Measurements from ENCODE around the gene RIMS3.

The RIMS3 gene

DNA sequence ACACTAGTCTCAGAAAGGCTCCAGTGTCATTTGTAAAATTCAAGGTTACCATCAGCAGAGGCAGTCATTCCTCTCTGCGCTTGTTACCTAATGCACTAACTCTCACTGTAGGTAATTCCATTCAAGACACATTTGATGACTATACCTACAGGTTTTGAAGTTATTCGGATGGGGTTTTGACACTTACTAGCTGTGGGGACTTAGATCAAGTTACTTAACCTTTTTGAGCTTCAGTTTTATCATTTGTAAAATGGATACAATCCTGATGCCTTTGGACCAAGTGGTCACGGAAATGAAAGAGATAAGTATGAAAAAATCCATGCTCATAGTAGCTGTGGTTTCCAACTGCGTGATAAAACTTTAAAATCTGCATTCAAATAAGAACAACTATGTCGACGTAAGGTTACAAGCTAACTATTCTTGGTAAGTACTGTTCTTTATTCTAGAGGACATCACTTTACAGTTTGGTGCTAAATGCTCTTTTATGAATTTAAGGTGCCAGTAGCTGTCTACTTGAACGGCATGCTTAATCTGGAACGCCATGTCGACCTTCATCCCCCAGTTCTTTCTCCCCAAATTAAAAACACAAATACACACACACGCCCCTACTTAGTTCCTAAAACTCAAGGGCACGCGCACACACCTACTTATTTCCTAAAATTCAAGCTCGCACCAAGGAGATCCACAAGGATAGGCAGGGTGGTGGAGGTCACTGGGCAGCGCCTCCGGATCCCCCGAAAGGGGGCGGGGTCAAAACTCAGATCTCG, 25.5 kb upstream of the RIMS3 start:
- no peak for DNase-seq

DNA sequence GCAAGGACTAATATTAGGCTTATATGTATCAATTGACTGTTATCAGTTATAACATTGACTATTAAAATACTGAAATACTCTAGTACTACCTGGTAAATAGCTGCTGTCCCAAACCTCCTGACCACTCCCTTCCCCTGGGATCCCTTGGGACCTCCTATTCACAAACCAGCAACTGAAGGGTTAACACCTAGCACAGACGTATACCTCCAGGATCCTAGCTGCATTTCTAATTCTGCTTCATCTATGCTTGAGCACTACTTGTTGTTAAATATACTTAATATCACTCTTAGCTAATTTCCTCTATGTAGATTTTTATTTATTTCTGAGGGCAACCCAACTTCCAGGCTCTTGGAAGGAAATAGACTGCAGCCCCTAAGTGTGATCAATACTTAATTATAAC, 24.3 kb upstream of the RIMS3 start:
- DNase-seq = no peak

DNA sequence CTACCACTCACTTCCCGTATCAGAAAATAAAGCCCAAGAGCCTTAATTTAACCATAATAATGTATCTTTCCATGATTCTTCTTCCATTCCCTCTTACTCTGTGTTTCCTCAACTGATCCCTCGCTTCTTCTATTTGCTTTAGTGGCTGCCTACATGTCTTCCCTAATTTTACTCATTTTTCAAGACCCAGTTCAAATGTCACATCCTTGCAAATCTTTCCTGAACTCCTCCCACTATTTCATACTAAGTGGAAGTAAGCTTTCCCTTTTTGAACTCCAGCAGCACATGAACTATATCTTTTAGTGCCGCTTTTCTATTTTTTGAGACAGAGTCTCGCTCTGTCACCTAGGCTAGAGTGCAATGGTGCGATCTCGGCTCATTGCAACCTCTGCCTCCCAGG, 22.2 kb upstream of the RIMS3 start:
- DNase-seq = no peak

DNA sequence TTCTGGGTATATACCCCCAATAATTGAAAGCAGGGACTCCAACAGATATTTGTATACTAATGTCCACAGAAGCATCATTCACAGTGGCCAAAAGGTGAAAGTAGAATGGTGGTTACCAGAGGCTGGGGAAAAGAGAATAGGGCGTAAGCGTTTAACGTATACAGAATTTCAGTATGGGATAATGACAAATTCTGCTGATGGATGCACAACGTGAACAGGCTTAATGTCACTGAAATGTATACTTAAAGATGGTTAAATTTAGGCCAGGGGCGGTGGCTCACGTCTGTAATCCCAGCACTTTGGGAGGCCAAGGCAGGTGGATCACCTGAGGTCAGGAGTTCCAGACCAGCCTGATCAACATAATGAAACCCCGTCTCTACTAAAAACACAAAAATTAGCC, 21.6 kb upstream of the RIMS3 start:
- DNase-seq = no peak

DNA sequence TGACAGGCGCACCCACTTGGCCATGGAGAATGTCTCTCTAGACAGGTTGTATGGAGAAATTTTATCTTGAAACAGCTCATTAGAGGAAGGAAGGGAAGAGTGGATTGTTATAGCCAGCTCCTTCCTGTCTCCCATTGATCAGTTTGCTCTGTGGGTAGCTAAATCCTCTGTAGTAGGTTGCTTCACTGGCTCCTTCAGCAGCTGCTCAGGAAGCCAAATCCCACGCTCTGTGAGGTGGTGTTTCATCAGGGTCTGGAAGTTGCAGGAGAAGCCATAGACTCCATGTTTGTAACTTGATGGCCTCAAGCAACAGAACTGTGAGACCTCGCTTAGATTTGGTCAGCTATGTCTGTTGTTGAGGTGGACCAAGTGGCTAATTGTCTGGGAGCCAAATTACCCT, 19.2 kb upstream of the RIMS3 start:
- DNase-seq = no peak

DNA sequence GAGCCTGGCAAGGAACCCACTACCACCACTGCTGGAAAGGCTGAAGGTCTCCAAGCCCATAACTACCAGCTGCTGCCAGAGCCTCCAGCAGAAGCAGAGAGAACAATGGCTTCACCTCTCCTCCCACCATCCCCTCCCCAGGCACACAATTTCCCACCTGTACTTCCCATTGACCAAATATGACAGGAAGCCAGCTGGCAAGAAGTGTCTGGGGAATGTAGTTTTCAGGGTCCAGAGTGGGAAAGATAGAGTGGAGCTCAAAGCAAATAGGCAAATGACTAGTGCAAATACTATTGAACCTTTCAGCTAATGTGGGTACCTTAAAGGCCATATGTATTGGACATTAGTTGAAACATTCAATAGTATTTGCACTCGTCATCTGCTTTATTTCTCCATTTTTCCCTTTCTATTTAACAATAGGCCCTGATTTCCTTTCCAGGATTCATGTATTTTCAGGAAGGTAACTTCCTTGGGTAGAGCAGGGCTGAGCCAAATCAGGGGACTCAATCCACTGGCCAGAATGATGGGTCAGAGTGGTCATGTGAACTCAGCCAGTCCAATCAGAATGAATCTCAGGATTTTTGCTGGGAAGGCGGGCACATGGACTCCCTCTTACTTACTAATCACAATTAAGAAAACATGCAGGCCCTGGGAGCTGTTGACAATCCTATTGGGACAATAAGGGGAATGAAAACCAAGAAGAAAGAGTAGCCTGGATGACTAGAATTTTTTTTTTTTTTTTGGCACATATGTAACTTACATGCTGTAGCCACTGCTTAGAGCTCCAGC, 13.9 kb upstream of the RIMS3 start:
- DNase-seq = no peak

DNA sequence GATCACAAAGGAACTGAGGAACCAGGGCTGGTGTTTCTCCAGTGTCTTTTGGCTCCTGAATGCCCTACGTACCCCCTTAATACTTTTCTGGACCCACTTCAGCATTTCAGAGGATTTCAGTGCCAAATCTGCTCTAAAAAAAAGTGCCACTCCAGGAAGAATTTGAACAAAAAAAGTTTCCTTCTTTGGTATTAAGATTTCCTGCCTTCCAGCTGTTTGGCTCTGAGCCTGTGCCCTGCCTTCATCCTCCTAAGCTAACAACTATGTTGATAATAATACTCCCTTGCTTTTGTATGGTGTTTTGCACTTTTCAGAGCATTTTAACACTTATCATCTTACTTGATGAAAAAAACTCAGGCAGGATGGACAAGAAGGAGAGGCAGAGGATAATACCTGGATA, 11.0 kb upstream of the RIMS3 start:
- no peak for DNase-seq

DNA sequence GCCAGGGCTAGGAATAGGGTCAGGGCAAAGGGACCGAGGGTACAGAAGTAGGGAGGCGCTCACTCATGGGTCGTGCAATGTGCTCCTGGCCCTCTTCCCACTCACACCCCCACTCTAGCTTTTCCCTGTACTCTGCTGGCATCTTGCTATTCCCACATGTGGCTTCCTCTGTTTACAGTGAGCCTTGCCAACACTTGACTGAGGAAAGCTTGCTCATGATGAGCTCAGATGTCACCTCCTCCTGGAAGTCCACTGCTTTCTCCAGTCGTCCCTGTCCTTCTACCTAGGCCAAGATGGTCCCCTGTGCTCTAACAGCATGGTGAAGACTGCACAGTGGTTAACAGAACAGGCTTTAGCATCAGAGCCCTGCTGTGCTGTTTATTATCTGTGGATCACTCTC, 8.0 kb upstream of the RIMS3 start:
- no peak for DNase-seq

DNA sequence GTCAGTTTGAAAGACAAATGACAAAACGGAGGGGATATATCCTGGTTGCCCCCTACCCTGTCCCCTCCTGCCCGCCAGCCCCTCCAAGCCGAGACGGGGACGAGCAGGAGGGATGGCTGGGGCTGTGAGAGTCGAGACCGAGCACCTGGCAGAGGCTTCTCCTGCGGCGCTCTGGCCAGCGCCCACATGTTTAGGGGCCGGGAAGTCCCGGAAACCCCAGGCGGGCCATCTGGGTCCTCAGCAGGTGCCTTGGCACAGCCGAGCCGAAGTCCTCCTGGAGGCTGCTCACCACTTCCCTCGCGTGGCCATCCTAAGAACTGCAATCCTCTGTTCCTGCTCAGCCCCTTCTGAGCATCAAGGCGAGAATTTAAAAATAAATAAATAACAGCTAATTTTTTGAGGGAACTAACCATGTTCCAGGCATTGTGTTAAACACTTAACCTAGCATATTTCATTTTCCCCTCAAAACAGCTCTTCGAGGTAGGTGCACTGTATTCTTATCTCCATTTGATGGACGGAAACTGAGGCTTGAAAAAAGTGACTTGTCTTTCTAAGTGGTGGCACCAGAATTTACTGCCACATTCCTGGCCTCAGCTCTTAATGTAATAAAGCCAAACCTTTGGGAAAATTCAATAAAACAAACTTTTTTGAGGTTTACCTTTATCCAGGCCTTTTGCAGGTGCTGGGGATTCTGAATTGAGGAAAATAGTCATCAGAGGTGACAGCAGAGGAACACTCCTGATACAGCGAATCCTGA, 3.5 kb upstream of the RIMS3 start:
- DNase-seq = no peak

DNA sequence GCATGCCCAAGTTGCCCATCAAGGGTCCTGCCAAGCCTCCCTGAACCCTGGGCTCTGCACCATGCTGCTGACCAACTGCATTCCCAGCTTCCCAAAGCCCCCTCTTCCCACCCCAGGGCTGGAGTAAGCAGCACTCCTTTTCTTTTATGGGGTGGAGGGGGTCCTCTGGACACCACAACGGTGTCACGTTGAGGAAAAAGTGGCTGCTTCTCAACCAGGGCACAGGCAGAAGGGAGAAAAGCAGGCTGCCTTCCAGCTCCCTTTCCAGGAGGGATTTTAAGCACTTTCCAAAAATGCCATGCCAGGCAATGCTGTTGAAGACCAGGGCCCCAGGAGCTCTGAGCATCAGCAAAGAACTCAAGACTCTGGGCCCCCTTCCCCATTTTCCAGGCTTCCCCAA, 691 bp downstream of the RIMS3 start:
- DNase-seq = no peak

DNA sequence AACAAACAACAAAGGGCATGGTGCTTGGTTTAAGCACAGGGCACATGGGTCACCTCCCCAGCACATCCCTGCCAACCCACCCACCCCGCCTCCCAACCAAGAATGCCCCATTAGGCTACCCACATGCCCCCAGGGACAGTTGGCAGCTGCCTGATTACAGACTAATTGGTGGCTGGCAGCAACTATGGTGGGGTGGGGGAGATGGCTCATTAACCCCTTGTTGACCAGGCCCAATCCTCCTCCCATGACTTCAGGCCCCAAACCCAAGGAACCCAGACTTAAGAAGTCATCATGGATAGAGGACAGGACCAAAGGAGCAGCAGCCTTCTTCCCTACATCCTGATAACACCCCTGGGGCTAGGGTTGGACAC, 1.3 kb downstream of the RIMS3 start:
- no peak for DNase-seq

DNA sequence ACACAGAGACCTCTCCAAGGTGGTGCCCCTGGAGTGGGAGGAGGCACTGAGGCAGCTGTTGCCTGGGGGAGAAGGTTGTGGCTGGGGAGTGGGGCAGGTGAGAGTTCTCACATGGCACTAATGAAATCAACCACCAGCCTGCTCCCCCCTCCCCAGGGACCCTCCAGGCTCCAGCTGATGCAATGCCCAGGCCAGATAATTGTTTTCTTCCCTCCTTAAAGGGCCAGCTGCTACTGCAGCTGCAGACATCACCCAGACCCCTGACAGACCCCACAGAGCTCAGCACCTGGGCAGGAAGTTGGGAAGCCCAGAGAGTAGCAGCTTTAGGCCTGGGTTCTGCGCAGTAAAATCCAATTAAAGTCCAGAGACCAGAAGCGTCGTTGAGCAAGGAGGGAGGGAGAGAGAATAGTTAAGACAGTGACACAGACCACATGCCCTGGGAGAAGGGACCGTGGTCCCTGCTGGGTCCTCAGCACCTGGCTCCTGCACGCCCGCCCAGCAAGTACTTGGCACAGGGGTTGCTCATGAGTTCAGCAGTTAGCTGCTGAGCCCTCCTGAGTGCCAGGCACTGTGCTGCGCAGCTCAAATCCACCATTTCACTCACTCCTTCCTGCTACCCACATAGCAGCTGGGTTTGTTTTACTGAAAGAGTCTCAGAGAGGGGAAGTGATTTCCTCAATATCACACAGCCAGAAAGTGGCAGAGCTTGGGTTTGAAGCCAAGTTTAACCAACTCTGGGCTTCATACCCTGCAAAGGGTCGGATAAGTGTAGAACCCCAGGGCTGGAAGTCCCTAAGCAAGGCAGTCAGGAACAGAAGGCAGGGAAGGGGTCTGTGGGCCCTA, 1.9 kb downstream of the RIMS3 start:
- DNase-seq = no peak

DNA sequence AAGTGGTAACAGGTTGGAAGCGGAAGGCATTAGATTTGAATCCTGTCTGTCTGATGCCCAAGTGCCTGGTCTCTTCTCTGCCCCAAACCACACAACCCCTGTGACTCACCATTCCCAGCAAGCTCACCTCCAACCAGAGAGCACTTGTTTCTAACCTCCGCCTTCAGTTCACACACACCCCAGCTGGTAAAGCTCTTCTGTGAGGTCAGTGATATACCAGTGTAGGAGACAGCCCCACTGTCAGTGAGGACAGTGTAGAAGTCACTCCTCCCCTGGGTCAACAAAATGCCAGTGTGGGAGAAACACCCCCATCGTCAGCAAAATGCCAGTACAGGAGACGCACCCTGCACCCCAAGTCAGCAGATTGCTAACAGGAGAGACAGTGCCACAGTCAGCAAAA, 2.6 kb downstream of the RIMS3 start:
- DNase-seq = no peak

DNA sequence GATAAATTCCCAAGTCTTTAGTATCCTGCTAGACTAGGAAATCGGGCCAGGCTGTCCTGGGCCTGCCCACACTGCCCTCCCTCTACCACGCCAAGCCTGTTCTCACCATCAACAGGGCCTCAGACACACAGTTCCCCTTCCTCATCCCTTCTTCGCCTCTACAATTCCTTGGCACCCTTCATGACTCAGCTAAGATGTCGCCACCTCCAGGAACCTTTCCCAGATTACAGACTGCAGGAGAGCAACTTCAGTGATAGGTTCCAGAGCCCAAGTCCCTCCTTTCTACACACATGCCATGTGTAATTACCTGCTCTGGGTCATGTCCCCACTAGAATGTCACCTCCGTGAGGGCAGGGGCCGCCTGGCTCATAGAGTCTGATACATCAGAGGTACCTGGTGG, 3.3 kb downstream of the RIMS3 start:
- no peak for DNase-seq

DNA sequence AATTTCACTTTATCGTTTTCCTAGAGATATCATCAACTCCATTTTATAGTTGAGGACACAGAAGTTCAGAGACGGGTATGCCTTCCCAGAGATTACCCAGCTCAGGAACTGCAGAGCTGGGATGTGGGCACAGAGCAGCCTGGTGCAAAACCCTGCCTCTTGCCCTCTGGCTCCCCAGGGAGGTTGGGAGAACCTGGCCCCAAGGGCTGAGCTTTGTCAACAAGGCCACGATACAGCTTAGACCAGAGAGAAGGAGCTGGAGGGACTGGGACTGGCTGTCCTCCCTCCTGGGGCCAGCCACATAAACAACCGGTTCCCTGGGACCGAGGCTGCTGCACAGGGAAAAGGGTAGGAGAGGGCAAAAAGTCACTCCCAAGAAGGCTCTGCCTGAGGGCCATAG, 3.8 kb downstream of the RIMS3 start:
- DNase-seq = no peak

DNA sequence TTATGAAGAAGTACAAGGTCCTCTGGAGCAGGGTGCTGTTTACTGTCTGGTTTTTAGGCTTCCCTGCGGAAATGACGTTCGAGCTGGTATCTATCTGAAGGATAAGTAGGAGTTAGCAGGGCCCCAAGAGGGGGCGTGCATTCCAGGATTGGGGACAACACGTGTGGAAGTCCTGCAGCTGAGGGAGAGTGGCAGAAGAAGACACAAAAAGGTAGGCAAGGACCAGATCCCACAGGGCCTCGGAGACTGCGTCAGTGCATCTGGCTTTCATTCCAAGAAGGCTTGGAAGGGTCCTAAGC, 5.9 kb downstream of the RIMS3 start:
- no peak for DNase-seq

DNA sequence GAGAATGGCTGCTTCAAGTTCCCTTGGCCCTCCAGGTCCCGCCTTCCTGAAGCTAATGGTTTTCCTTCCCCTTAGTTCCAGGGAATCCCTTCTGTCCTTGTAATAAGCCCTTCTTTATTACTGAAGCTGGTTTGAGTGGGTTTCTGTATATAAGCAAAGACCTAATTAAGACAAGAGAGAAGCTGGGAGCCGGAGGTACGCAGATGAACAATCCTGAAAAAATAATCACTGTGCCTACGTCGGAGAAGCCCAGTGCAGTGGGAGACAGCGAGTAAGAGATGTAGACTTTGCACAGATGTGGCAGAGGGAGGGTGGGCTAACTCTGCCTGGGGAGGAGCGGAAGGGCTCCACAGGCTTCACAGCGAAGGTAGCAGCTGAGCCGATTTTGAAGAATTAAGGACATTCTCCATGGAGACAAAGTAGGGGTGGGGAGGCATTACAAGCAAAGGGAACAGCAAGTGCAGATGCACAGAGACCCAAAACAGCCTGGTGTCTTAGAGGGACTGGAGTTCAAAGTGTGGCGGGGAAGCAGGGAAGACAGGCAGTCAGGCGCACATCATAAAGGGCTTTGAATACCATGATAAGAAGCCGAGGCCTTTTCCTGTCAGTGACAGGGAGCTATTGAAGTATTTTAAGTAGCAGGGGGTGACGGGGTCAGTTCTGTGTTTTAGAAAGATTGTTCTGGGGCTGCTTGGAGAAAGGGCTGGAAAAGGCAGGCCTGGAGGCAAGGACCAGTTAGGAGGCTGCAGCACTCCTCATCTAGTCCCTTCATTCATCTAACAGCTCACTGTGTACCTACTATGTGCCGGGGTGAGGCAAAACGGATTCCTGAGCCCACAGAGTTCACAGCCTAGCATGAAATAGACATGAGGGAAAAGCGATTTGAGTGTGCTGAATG, 6.5 kb downstream of the RIMS3 start:
- DNase-seq = no peak

DNA sequence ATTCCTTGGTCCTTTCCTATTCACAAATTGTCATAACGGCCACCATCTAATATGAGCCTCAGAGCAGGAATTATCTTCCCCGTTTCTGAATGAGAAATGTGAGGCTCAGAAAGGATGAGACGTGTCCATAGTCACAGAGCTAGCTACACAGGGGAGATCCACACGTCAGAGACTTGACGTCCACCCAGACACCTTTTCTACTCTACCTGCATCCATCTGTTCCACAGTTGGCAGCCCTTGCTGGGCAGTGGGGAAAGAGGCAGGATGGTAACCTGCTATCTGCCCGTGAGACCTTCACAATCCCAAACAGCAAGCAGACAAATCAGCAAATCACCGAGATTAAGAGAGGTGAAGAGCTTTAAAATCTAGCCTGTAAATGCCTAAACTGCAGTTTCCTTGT, 8.4 kb downstream of the RIMS3 start:
- DNase-seq = no peak

DNA sequence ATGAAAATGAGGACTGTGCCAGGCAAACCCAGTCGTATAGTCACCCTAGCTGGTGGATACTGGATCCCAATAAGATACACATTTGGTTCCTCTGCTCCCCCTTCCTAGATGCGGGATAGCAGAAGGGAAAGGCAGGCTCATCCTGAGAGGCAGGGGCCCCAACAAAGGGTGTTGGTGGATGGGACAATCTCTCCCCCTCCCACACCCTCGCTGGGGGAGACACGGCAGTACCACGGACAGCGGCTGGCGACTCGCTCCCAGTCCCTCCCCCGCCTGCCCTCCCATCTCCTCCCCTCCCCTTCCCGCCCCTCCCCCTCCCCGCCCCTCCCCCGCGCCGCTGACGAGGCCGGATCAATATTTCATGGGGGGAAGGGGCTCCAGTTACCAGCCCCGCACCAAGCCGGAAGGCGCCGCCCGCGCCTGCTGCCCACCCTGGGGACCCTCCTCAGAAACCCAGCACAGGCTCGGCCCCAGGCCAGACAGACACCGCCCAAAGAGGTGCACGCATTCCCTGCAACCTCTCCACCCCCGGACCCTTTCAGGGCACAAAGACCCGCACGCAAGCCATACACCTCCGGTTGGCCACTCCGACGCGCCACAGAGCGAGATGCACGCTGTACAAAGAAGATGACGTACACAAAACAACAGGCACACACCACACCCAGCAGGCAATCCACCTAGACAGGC, 11.5 kb downstream of the RIMS3 start:
- DNase-seq = no peak

DNA sequence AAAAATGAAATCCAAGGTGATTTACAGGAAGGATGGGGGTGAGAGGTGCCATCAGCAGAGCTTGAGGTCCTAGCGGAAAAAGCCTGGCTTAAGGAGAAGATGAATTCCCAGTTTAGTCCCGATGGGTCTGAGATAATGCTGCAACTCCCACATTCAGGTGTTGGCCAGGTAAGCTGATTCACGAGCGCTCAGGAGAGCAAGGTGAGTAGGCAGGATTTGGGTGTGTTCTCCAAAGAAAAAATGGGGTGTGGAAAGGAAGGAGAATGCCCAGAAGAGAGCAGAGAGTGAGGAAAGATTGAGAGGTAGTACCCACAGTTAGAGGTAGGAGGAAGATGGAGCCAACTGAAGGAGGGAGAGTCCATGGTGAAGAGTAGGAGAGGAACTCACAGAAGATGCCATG, 12.5 kb downstream of the RIMS3 start:
- DNase-seq = no peak

DNA sequence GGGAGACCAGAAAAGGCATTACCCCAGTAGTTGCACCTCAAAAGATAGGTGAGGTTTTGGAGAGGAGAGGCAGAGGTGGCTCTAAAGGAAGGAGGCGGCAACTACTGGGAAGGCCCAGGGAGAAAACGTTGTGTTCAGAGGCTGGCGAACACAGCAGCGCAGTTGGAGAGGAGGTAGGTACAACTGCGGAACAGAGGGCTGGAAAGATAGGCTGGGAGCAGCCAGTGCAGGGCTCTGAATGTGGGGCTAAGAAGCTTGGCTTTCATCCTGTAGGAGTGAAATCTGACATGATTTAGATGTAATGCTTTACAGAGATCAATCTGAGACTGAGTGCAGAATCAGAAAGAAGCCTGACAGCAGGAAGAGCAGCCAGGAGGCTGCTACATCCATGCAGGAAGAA, 13.0 kb downstream of the RIMS3 start:
- no peak for DNase-seq
